ENCODE measurements around the gene MPZL3. TPM values are rescaled to one million over a fixed set of nuclear protein-coding genes. Genes with fewer than 3 reads are reported as not detected.

The MPZL3 gene
- total and polyA plus RNA-seq, 2 donors: 1.4 to 4.7 TPM

GRCh38 chr11:118233377-118233776 lies 18.8 kb downstream of the MPZL3 start:
- no peak for DNase-seq (ENCODE audit: extremely low spot score)
- Histone ChIP-seq H3K4me3 (ENCODE audit: low read depth, low read length) (no peak overlapping the region), H3K4me1 (ENCODE audit: insufficient read depth) (no peaks in the 10 kb centered on the region), H3K27ac (ENCODE audit: low read depth) (no peak overlapping the region), H3K36me3 (ENCODE audit: insufficient read depth) (no peaks in the 10 kb centered on the region)
- WGBS: 86% methylated on average over 5 of the region's 5 CpGs

- H3K36me3 ChIP-seq (ENCODE audit: insufficient read depth): no peaks in the 10 kb centered on the region
- DNase-seq (ENCODE audit: extremely low spot score): no peak
- WGBS: 76% methylated on average over 1 of the region's 1 CpG
- no peak overlapping the region for H3K27ac ChIP-seq (ENCODE audit: low read depth)
- H3K4me1 ChIP-seq (ENCODE audit: insufficient read depth): no peaks in the 10 kb centered on the region
- H3K4me3 ChIP-seq (ENCODE audit: low read depth, low read length): no peak overlapping the region
Observed at GRCh38 chr11:118232659-118233058, 19.5 kb downstream of the MPZL3 start.

DNA sequence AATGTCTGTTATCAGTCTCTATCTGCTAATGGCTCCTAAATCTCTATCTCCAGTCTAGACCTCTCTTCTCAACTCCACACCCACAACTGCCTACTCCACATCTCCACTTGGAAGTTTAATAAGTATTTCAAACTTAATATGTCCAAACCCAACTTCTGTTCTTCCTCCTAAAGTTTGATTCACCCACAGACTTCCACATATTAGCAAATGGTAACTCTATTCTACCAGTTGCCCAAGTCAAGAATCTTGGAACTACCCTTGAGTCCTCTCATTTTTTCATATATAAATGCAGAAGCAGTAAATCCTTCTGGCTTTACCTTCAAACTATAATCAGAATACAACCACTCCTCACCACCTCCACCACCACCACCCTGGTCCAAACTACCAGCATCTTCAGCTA lies 20.7 kb downstream of the MPZL3 start:
- Histone ChIP-seq H3K27ac (ENCODE audit: low read depth) (no peak overlapping the region), H3K4me3 (ENCODE audit: low read depth, low read length) (no peak overlapping the region), H3K36me3 (ENCODE audit: insufficient read depth) (no peaks in the 10 kb centered on the region), H3K4me1 (ENCODE audit: insufficient read depth) (no peaks in the 10 kb centered on the region)
- no peak for DNase-seq (ENCODE audit: extremely low spot score)

DNA sequence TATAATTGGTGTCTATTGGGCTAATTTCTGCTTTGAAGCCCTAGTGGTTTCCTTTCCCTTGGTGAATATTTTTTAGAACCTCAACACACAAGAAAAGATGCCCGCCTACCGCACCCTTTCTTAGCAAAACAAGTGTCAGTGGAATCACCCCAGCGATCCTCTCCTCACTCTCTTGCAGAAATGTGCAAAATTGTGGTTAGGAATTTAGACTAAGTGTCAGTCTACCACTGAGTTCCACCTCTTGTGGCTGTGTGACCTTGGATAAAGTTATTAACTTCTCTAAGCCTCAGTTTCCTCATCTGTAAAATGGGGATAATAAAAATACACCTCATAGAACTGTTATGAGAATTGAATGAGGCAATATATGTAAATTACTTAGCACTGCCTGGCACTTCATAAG lies 22.1 kb downstream of the MPZL3 start:
- WGBS: 94% methylated on average over 3 of the region's 3 CpGs
- DNase-seq (ENCODE audit: extremely low spot score): no peak
- no peak overlapping the region for H3K4me3 ChIP-seq (ENCODE audit: low read depth, low read length)
- H3K36me3 ChIP-seq (ENCODE audit: insufficient read depth): no peaks in the 10 kb centered on the region
- H3K27ac ChIP-seq (ENCODE audit: low read depth): no peak overlapping the region
- no peaks in the 10 kb centered on the region for H3K4me1 ChIP-seq (ENCODE audit: insufficient read depth)

DNA sequence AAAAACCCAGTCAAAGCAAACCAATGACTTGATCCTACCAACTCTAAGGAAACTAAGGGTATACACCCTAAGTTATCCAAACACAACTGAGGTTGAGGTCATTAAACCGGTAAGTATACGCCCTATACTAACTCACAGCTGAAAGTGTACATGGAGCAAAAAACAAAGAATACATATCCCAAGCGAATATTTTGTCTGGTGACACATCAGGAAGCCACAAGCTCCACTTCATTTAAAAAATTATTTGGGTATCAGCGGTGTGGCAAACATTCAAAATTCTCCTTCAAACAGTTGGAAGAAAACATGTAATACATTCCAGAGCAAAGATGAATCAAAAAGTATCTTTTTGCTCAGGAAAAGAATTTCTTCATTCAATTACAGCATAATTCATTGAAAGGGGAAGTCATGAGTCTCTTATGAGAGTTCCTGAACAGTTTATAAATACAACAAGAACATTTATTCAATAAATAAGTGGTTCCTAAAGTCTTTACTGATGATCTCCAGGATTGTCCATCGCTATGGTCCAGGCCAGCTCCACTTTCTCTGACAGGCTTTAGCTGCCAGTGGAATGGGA lies 22.8 kb downstream of the MPZL3 start:
- H3K27ac ChIP-seq (ENCODE audit: low read depth): no peak overlapping the region
- DNase-seq (ENCODE audit: extremely low spot score): no peak
- WGBS: 75% methylated on average over 5 of the region's 5 CpGs

DNA sequence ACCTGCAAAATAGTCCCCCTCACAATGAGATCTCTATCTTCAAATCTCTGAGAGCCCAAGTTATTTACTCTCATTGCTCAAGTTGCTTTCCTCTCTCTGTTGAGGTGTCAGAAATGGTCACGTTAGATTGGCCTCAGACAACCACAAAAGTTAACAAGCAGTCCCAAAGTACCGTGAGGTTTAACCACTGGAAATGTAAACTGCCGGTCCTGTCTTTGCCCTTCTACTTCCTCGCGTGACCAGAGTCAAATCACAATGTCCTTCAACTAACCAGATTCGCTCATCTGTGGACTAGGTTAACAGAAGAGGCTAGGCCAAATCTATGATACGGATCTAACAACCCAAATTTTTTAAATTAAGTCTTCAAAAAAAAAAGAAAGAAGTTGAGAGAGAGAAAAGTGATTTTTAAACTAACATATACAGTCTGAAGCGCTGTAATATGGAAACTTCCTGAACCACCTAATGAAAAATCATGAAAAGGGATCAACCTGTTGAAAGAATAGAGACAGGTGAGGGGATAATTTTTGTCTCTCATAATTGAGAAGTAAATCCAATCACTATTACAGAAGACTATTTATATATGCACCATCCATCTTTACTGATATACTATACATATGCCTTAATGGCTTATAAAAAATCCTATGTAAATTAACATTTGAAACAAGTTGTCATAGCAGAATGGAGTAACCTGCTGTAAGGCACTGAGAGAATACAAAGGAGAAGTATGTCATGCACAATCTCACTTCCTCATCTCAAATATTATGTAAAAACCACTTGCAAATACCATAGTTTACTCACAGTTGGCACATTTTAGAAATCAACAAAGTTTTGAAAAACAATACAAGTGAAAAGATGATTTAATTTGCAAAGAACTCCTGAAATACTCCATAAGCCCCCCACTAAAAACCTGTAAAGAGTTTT lies 24.0 kb downstream of the MPZL3 start:
- H3K36me3 ChIP-seq (ENCODE audit: insufficient read depth): no peaks in the 10 kb centered on the region
- no peak overlapping the region for H3K4me3 ChIP-seq (ENCODE audit: low read depth, low read length)
- WGBS: 74% methylated on average over 8 of the region's 8 CpGs
- no peak for DNase-seq (ENCODE audit: extremely low spot score)
- no peak overlapping the region for H3K27ac ChIP-seq (ENCODE audit: low read depth)
- no peaks in the 10 kb centered on the region for H3K4me1 ChIP-seq (ENCODE audit: insufficient read depth)

More for the DNA sequence above, 22.8 kb downstream of the MPZL3 start:
- H3K4me3 ChIP-seq (ENCODE audit: low read depth, low read length): no peak overlapping the region
- no peaks in the 10 kb centered on the region for H3K4me1 ChIP-seq (ENCODE audit: insufficient read depth)
- no peaks in the 10 kb centered on the region for H3K36me3 ChIP-seq (ENCODE audit: insufficient read depth)

DNA sequence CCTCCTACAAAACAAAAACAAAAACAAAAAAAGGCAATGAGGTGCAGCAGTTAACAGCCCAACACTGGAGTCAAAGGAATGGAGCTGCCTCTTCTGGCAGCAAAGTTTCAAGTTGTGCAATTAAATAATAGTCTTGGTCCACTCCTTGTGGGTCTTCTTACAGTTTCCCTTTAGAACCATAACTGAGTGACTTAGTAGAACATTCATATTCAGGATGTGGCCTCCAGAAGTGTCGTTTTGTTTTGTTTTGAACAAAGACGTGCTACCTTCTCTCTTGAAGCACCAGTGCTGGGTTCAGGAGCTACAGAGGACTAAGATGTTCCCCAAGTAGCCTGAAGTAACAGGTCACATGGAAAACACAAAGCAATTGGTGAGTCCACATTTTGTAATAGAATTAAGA lies 25.4 kb downstream of the MPZL3 start:
- no peaks in the 10 kb centered on the region for H3K4me1 ChIP-seq (ENCODE audit: insufficient read depth)
- no peak overlapping the region for H3K4me3 ChIP-seq (ENCODE audit: low read depth, low read length)
- no peaks in the 10 kb centered on the region for H3K36me3 ChIP-seq (ENCODE audit: insufficient read depth)
- 72% methylated on average over 2 of the region's 2 CpGs for WGBS
- H3K27ac ChIP-seq (ENCODE audit: low read depth): no peak overlapping the region
- no peak for DNase-seq (ENCODE audit: extremely low spot score)

DNA sequence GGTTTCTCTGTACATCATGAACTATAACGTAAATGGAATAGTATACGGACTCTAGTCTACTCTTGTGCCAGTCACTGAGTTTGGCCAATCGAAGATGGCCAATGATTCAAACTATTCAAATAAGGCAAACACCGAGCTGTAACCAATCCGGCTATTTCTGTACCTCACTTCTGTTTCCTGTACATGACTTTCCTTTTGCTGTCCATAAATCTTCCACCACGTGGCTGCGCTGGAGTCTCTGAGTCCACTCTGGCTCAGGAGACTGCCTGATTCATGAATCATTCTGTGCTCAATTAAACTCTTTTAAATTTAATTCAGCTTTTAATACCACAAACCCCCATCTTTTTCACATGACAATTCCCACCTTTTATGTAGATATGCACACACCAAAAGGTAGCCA lies 25.9 kb downstream of the MPZL3 start:
- no peaks in the 10 kb centered on the region for H3K4me1 ChIP-seq (ENCODE audit: insufficient read depth)
- no peak overlapping the region for H3K4me3 ChIP-seq (ENCODE audit: low read depth, low read length)
- no peaks in the 10 kb centered on the region for H3K36me3 ChIP-seq (ENCODE audit: insufficient read depth)
- no peak overlapping the region for H3K27ac ChIP-seq (ENCODE audit: low read depth)
- WGBS: 55% methylated on average over 7 of the region's 7 CpGs
- DNase-seq (ENCODE audit: extremely low spot score): no peak

GRCh38 chr11:118224511-118225188 lies 27.5 kb downstream of the MPZL3 start, which contains the start of gene JAML:
Gene JAML, minus strand, starts transcription at chr11:118225011. Its CDS starts 10,145 bp downstream, at chr11:118214866.
- DNase-seq (ENCODE audit: extremely low spot score): no peak
- Histone ChIP-seq H3K4me1 (ENCODE audit: insufficient read depth) (no peaks in the 10 kb centered on the region), H3K27ac (ENCODE audit: low read depth) (no peak within 1 kb of the TSS), H3K4me3 (ENCODE audit: low read depth, low read length) (peak within 1 kb of the TSS; percentile 21), H3K36me3 (ENCODE audit: insufficient read depth) (no peaks in the 10 kb centered on the region)
- WGBS: 60% methylated on average over 6 of the region's 6 CpGs

DNA sequence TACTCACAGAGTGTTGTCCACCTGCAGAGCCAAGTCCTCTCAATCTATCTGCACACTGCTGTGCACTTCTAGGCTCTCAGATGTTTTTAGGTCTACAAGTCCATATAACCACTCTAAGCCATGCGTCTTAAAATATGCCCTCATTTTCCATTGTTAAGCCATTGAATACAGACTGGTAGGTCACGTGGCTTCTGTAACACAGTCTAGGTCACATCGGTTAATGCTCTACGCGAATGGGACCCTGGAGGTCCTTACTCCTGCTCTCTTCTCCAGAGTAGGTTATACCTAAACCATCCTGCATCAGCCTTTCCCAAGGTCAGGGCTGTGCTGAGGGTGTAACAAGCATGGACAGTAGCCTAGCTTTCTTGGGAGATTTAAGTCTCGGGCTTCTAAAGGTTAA lies 28.2 kb downstream of the MPZL3 start:
- H3K4me1 ChIP-seq (ENCODE audit: insufficient read depth): no peaks in the 10 kb centered on the region
- H3K27ac ChIP-seq (ENCODE audit: low read depth): no peak overlapping the region
- WGBS: 79% methylated on average over 6 of the region's 6 CpGs
- DNase-seq (ENCODE audit: extremely low spot score): no peak
- no peaks in the 10 kb centered on the region for H3K36me3 ChIP-seq (ENCODE audit: insufficient read depth)
- peak overlapping the region; percentile 18 for H3K4me3 ChIP-seq (ENCODE audit: low read depth, low read length)

- 66% methylated on average over 2 of the region's 2 CpGs for WGBS
- Histone ChIP-seq H3K36me3 (ENCODE audit: insufficient read depth) (no peaks in the 10 kb centered on the region), H3K27ac (ENCODE audit: low read depth) (no peak overlapping the region), H3K4me3 (ENCODE audit: low read depth, low read length) (peak overlapping the region; percentile 4), H3K4me1 (ENCODE audit: insufficient read depth) (no peaks in the 10 kb centered on the region)
- DNase-seq (ENCODE audit: extremely low spot score): no peak
Observed at GRCh38 chr11:118223570-118223969, 28.6 kb downstream of the MPZL3 start.

DNA sequence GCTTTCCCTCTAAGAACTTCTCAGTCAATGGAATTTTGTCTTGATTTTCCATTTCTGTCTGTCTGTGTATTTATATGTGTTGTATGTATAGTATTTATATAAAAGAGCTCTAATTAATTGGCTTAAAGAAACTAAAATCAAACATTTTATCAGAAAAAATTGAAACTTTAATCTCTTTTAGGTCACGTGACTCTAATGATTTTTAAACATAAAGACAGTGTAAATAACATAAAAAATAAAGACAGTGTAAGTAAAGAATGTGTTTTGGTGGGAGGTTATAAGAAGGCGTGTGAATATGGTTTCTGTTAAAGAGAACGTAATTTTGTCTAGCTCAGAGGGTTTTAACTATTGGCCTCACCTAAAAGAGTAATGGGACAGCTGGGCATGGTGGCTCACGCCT lies 29.7 kb downstream of the MPZL3 start:
- no peak overlapping the region for H3K27ac ChIP-seq (ENCODE audit: low read depth)
- no peak for DNase-seq (ENCODE audit: extremely low spot score)
- no peaks in the 10 kb centered on the region for H3K36me3 ChIP-seq (ENCODE audit: insufficient read depth)
- no peaks in the 10 kb centered on the region for H3K4me1 ChIP-seq (ENCODE audit: insufficient read depth)
- WGBS: 66% methylated on average over 4 of the region's 4 CpGs
- H3K4me3 ChIP-seq (ENCODE audit: low read depth, low read length): no peak overlapping the region

DNA sequence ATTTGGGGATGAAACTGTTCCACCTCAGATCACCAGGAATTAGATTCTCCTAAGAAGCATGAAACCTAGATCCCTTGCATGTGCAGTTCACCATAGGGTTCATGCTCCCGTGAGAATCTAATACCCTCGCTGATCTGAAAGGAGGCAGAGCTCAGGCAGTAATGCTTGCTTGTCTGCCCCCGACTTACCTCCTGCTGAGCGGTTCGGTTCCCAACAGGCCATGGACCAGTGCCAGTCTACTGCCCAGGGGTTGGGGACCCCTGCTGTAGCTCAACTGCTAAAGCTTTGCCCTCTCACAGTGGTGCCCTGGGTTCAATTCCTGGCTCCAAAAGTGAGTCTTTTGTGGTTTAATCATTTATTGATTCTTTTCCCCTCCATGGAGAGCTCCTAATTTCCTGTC lies 30.7 kb downstream of the MPZL3 start:
- no peak for DNase-seq (ENCODE audit: extremely low spot score)

DNA sequence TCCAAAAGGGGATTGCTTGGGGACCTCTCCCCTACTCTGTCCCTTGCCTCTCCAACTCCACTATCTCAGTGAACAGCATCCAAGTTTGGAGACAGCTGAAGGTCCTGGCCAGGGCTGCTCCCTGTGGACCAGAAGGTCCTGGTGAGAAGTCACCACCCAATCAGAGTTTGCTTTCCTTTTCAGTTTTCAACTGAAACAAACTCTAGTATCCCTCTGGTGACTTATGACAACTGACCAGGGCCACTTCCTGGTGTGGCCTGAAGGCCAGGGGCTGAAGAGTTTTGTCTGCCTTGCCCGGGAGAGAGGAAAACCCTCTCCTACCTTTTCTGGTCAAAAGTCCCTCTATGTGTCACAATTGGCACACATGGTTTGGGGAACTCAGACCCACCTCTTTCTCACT lies 32.4 kb downstream of the MPZL3 start:
- DNase-seq (ENCODE audit: extremely low spot score): no peak
- Histone ChIP-seq H3K4me3 (ENCODE audit: low read depth, low read length) (no peak overlapping the region), H3K4me1 (ENCODE audit: insufficient read depth) (no peaks in the 10 kb centered on the region), H3K36me3 (ENCODE audit: insufficient read depth) (no peaks in the 10 kb centered on the region), H3K27ac (ENCODE audit: low read depth) (no peak overlapping the region)
- WGBS: 88% methylated on average over 1 of the region's 1 CpG

More for the DNA sequence above, 30.7 kb downstream of the MPZL3 start:
- no peak overlapping the region for H3K27ac ChIP-seq (ENCODE audit: low read depth)
- H3K4me1 ChIP-seq (ENCODE audit: insufficient read depth): no peaks in the 10 kb centered on the region
- H3K36me3 ChIP-seq (ENCODE audit: insufficient read depth): no peaks in the 10 kb centered on the region
- 66% methylated on average over 5 of the region's 5 CpGs for WGBS
- H3K4me3 ChIP-seq (ENCODE audit: low read depth, low read length): no peak overlapping the region
